GM12865 (cell line): ENCODE results near the gene FXYD6.

ENCODE experiments used
- DNase-seq: peaks from one replicate; pipeline ENCODE4 v3.0.0; 2010; ENCODE audit warnings: low read depth
- H3K4me3 ChIP-seq: 2 replicates; pipeline ENCODE4 v1.5.1; 2011; ENCODE audit warnings: mild to moderate bottlenecking, low read depth, low read length, control low read depth
- TF ChIP-seq, protein P1 (sequence below): IDR thresholded peaks from 2 replicates; pipeline ENCODE4 v1.5.1; 2011; ENCODE audit warnings: low read length, control low read depth, low read depth, inconsistent platforms; ENCODE audit not compliant: insufficient read depth; ENCODE audit errors: missing control alignments

The FXYD6 gene

DNA sequence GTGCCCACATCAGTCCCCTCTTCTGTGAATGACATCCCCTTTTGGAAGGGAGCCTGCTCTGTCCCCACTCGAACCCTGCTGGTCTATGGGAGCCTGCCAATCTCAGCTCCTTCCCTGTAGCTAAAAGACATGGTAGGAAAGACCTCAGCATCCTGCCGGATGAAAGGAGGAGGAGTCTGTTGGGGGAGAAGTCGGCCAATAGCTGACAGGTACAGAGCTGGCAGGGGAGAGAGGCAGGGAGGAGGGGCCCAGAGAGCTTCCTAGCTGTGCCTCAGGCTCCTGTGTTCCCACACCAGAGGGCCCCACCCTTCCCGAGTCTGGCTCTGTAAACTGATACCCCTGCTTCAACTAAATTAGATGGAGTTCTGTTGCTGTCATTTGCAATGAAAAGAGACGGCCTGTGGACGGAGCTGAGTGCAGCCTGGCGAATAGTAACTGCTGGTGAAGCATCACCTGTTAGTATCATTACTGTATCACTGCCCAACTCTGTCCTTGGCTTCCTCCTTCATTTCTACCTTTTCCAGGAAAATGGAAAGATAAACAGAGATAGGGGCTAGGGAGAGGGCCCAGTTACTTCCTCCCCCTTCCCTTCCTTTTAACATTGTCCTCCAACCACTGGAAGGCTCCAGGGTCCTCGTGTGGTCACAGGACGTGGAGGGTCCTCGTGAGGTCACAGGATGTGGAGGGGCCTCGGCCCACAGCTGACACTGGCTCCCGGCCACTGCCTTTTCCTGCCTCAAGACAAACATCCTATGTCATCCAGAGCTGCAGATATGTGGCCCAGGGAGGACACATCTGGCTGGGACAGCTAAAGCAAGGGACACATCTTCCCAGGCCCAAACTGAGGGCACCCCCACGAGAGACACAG, 15.1 kb downstream of the FXYD6 start:
- no peak for DNase-seq
- TF ChIP-seq, protein P1, sequence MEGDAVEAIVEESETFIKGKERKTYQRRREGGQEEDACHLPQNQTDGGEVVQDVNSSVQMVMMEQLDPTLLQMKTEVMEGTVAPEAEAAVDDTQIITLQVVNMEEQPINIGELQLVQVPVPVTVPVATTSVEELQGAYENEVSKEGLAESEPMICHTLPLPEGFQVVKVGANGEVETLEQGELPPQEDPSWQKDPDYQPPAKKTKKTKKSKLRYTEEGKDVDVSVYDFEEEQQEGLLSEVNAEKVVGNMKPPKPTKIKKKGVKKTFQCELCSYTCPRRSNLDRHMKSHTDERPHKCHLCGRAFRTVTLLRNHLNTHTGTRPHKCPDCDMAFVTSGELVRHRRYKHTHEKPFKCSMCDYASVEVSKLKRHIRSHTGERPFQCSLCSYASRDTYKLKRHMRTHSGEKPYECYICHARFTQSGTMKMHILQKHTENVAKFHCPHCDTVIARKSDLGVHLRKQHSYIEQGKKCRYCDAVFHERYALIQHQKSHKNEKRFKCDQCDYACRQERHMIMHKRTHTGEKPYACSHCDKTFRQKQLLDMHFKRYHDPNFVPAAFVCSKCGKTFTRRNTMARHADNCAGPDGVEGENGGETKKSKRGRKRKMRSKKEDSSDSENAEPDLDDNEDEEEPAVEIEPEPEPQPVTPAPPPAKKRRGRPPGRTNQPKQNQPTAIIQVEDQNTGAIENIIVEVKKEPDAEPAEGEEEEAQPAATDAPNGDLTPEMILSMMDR: no peak
- no peak overlapping the region for H3K4me3 ChIP-seq

DNA sequence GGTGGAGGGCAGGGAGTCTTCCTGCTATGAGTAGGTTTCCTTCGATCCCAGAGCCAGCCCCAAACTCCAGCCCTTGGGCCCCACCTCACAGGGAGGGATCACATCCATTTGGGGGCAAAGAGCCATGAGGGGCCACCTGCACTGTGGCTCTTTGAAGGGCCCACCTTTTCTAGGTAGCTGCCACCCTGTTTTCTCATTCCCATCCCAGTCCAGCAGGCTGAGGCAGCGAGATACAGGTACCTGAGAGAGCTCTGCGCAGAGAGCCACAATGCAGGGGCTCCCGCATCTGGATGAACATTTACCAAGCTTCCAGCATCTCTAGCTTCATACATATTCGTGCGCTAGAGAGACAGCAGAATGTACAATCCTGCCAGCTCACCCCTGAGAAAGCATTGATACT, 16.3 kb downstream of the FXYD6 start:
- no peak for DNase-seq
- no peak overlapping the region for H3K4me3 ChIP-seq
- TF ChIP-seq, protein P1: no peak

DNA sequence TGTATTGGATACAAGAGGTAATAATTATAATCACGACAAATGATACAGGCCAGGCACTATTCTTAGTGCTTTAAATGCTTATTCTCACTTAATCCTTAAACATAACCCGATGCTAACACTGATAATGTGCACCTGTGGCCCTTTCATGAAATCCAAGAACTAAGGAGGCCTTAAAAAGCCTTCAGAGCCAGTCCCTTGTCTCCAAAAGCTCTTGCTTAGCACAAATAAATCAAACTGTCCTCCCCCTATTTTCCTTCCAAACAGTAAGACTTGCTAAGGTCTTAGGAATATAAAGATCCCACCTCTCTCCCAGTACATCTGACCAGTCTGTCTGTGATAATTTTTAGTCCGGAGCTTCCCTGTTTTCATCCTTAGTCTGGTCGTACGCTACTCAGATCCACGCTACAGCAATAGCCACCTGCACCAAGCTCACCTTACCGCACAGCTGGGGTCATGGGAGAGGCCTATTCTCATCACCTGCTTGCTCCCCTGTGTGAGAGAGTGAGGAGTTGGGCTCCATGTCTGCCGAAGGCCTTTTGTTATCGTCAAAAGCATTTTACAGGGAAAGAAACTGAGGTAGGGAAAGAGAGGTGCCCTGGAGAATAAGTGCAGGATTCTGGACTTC, 16.9 kb downstream of the FXYD6 start:
- DNase-seq: no peak
- TF ChIP-seq, protein P1: no peak
- no peak overlapping the region for H3K4me3 ChIP-seq

DNA sequence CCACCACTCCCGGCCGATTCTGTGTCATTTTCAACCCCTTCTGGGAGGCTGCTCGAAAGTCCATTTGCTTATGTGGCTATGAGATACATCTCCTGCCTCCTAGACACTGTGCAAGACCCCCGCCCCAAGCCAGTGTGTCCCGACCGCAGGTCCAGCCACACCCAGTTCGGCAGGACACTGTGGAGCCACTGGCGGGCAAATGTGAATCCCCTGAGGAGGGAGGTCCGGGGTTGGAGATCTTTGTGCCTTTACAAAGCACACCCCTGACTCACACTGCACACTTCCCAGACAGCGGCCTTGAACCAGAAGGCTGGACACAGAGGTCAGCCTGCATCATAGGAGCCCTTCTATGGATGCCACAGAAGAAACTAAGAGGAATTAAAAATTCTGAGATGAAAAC, 17.4 kb downstream of the FXYD6 start:
- TF ChIP-seq, protein P1: no peak
- H3K4me3 ChIP-seq: no peak overlapping the region
- no peak for DNase-seq

DNA sequence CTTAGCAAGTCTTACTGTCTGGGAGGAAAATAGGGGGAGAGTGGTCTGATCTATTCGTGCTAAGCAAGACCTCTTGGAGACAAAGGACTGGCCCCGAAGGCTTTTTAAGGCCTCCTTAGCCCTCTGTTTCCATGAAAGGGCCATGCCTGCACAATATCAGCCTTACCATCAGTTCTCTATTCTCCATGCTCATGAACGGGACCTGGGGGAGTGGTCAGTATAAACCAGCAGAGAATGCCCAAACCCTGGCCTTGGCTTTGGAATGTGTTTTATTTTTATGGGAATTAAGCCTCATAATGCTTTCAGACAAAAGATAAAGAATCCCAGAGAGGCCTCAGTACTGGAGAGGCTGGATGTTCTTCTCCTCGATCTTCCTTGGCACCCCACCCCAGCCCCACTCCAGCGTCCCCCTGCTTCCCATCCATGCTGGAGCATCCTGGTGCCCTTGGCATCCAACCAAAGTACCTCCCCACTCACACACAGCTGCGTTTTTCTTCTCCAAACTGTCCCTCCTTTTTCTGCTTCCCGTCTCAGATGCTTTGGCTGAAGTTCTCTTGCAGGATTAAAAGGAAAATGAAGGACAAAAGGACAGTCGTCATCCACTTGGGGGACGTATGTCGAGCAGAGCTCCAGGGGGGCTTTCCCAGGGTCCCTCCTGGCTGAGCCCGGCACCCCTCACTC, 18.6 kb downstream of the FXYD6 start:
- no peak for DNase-seq
- H3K4me3 ChIP-seq: no peak overlapping the region

DNA sequence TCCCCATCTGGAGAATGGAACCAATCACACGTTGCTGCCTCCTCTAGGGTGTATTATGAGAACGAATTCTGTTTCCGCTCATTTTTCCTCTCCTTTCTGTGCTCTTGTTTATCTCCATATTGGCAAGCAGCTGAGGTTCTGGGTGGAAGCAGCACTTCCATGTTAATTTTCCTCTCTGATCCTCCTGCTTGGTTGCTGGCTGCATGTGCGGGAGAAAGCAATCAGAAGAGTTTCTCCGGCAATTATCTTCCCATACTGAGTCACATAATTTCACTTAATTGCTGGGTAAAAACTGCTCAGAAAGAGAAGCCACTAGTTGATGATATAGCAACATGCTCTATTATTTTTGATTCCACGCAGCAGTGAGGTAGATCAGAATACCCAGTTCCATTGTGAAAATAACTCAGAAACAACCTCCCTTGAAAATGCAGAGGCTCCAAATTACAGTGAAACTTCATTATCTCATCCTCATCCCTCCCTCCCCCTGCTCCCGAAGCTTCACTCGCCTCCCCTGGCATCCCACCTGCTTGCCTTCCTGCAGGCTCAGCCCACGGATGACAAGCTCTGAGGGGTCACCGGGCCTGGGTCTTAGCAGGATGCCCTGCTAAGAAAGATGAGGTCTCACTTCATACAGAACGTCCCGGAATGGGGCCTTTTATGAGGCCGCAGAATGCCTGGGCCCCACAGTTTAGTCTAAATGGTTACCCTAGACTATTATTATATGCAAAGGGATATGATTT, 20.4 kb downstream of the FXYD6 start:
- TF ChIP-seq, protein P1: no peak
- no peak overlapping the region for H3K4me3 ChIP-seq
- DNase-seq: no peak

More for the DNA sequence above, 18.6 kb downstream of the FXYD6 start:
- TF ChIP-seq, protein P1: no peak
